ENCODE measurements around the gene KCNH5.

DNA sequence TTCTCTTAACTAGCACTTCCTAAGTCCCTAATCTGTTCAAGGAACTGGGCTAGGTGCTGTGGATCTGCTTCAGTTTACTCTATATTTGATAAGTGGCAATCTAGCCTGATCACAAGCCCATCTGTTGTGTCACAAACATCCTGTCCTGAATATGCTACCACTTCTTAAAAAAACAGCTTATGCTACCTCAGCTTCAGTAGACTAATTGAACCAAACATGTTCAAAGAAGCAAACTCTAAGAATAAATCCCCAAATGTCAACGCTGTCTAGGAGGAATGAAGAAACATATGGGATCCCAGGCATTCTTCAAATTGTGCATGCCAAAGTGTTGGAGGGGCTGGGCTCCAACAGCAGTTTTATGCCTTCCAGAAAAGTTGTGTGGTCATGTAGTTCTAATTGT lies 10.4 kb upstream of the KCNH5 start:
- TF ChIP-seq, protein P1, sequence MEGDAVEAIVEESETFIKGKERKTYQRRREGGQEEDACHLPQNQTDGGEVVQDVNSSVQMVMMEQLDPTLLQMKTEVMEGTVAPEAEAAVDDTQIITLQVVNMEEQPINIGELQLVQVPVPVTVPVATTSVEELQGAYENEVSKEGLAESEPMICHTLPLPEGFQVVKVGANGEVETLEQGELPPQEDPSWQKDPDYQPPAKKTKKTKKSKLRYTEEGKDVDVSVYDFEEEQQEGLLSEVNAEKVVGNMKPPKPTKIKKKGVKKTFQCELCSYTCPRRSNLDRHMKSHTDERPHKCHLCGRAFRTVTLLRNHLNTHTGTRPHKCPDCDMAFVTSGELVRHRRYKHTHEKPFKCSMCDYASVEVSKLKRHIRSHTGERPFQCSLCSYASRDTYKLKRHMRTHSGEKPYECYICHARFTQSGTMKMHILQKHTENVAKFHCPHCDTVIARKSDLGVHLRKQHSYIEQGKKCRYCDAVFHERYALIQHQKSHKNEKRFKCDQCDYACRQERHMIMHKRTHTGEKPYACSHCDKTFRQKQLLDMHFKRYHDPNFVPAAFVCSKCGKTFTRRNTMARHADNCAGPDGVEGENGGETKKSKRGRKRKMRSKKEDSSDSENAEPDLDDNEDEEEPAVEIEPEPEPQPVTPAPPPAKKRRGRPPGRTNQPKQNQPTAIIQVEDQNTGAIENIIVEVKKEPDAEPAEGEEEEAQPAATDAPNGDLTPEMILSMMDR (IDR thresholded peaks at IDR 0.05; ENCODE audit: low read length): no peak
- TF ChIP-seq EZH2 (IDR thresholded peaks at IDR 0.05; ENCODE audit: borderline replicate concordance, low read length): no peak
